Cardiac fibroblast (primary cell): ENCODE data around the gene KDM8.
"Not testable (repeated sequence)": the region's sequence is repeated elsewhere in the genome, so short reads cannot be mapped to it uniquely, and the experiment has no call there.

ENCODE experiments used
- DNase-seq, 2 donors: peaks; one replicate each; pipeline versions ENCODE4 v3.0.0 to v3.0.0-alpha.2; 2010; ENCODE audit warnings: low read depth in 2 of 2
- H3K4me3 ChIP-seq, 2 donors: replicated peaks in 1 of 2; 1 replicate in 1 of 2; 2 replicates in 1 of 2; pipeline ENCODE4 v1.5.1; 2011; ENCODE audit warnings: low read depth in 2 of 2, low read length in 2 of 2, mild to moderate bottlenecking in 2 of 2, moderate library complexity in 1 of 2
- CTCF ChIP-seq: IDR thresholded peaks from one replicate; pipeline ENCODE4 v1.5.1; 2011; ENCODE audit warnings: low read depth, mild to moderate bottlenecking, low read length, inconsistent platforms

The KDM8 gene

GRCh38 chr16:27205423-27206065 is 2.2 kb downstream of the KDM8 start:
- H3K4me3 ChIP-seq, result no peak overlapping the region
- TF ChIP-seq CTCF, result no peak
- no peak for DNase-seq

- not testable (repeated sequence) for DNase-seq, H3K4me3 ChIP-seq
Measured at GRCh38 chr16:27207121-27207520, 3.8 kb downstream of the KDM8 start.

- no peak overlapping the region for H3K4me3 ChIP-seq
- DNase-seq, result no peak
- no peak for TF ChIP-seq CTCF
Measured at GRCh38 chr16:27208081-27208680, 4.9 kb downstream of the KDM8 start.

DNA sequence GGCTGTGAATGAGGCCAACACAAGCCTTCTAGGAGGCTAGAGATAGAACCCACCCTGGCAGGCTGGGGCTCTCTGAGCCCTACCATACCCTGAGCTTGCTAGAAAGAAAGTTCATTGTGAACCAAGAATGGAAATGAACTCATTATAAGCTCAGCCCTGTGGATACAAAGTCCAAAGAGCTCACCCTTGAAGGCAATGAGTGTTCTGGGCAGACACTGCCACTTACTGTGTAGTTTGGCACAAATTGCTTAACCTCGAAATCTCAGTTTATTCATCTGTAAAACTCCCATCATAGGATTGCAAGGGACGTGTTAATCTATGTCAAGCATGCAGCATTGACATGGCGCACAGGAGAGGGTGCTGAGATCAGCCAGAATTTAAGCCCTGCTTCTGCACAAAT is 5.5 kb downstream of the KDM8 start:
- no peak for TF ChIP-seq CTCF
- no peak overlapping the region for H3K4me3 ChIP-seq
- no peak for DNase-seq

GRCh38 chr16:27209591-27209990 is 6.3 kb downstream of the KDM8 start:
- TF ChIP-seq CTCF, result no peak
- no peak overlapping the region for H3K4me3 ChIP-seq
- no peak for DNase-seq

GRCh38 chr16:27210174-27210573 is 6.8 kb downstream of the KDM8 start:
- H3K4me3 ChIP-seq, result no peak overlapping the region
- no peak for TF ChIP-seq CTCF
- DNase-seq, result no peak

DNA sequence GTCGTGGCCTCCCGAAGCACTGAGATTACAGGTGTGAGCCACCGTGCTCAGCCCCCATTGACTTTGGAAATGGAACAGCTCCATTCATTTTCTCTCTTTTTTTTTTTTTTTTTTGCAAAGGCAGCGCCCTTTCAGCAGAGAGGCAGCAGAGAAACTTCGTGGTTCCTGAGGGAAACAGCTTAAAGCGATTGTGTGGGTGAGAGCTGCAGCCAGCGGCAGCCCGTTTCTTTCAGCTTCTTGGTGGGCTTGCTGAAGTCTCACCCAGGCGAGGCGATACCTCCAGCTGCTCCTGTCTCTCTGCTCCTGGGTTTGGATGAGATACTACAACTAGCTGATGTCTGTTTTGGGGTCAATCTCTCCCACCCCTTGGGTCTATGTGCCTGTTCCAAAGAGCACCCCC is 7.7 kb downstream of the KDM8 start:
- TF ChIP-seq CTCF, result no peak
- H3K4me3 ChIP-seq, result no peak overlapping the region
- DNase-seq, result no peak
